ES-I3 (cell line): ENCODE data around the gene FAM111B.
"Not testable (repeated sequence)": the region's sequence is repeated elsewhere in the genome, so short reads cannot be mapped to it uniquely, and the experiment has no call there.

Experiments
- H3K36me3 ChIP-seq: 2 replicates; pipeline ENCODE4 v1.6.1; 2013; ENCODE audit warnings: mild to moderate bottlenecking, low read length, control low read depth, moderate library complexity; ENCODE audit not compliant: insufficient read depth
- H3K4me1 ChIP-seq: 2 replicates; pipeline ENCODE4 v1.6.1; 2013; ENCODE audit warnings: mild to moderate bottlenecking, control low read depth, low read length; ENCODE audit not compliant: insufficient read depth
- H3K9ac ChIP-seq: 2 replicates; pipeline ENCODE4 v1.6.1; 2013; ENCODE audit warnings: low read depth, mild to moderate bottlenecking, low read length, moderate library complexity
- H3K9me3 ChIP-seq: 2 replicates; pipeline ENCODE4 v1.6.1; 2013; ENCODE audit warnings: mild to moderate bottlenecking, low read length, moderate library complexity; ENCODE audit not compliant: control insufficient read depth, insufficient read depth

FAM111B gene

GRCh38 chr11:59135648-59136461, 28.8 kb downstream of the FAM111B start:
- Histone ChIP-seq H3K9me3 (no peaks in the 10 kb centered on the region; the same call in none of the 2 replicates), H3K4me1 (no peaks in the 10 kb centered on the region), H3K9ac (no peak overlapping the region), H3K36me3 (no peaks in the 10 kb centered on the region)

DNA sequence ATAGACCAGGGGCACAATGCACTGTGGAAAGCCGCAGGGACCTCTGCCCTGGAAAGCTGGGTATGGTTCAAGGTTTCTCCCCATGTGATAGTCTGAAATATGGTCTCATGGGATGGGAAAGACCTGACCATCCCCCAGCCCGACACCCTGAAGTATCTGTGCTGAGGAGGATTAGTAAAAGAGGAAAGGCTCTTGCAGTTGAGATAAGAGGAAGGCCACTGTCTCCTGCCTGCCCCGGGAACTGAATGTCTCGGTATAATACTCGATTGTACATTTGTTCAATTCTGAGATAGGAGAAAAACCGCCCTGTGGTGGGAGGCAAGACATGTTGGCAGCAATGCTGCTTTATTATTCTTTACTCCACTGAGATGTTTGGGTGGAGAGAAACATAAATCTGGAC, 29.5 kb downstream of the FAM111B start:
- not testable (repeated sequence) for H3K4me1 ChIP-seq, H3K9ac ChIP-seq, H3K9me3 ChIP-seq, H3K36me3 ChIP-seq

GRCh38 chr11:59137190-59137589, 30.2 kb downstream of the FAM111B start:
- H3K9me3 ChIP-seq: no peaks in the 10 kb centered on the region; the same call in 1 of the 2 replicates
- H3K36me3 ChIP-seq: no peaks in the 10 kb centered on the region
- H3K9ac ChIP-seq: no peak overlapping the region
- H3K4me1 ChIP-seq: no peaks in the 10 kb centered on the region

DNA sequence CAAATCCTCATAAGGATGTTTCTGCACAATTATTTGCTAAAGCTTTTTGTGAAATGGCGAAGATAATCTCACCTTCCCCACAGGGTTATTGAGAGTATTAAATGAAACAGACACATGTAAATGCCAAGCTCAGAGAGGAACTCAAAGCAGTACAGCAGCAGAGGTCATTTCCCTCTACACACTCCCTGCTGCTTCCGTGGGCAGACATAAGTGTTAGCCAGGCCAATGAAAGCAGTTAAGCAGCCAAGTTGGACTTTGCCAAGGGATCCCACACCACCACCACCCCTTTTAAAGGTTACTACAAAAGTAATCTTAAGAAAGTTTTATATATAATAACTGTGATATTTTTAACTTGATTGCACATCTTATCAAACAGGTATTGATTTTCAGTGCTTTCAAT, 31.6 kb downstream of the FAM111B start:
- no peaks in the 10 kb centered on the region for H3K4me1 ChIP-seq
- no peaks in the 10 kb centered on the region for H3K36me3 ChIP-seq
- no peak overlapping the region for H3K9ac ChIP-seq
- no peaks in the 10 kb centered on the region; the same call in 1 of the 2 replicates for H3K9me3 ChIP-seq

DNA sequence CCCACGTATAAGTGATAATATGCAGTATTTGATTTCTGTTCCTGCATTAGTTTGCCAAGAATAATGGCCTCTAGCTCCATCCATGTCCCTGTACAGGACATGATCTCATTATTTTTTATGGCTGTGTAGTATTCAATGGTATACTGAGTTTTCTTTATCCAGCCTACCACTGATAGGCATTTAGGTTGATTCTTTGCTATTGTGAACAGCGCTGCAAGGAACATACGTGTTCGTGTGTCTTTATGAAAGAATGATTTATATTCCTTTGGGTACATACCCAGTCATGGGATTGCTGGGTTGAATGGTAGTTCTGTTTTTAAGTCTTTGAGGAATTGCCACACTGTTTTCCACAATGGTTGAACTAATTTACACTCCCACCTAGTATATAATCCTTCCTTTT, 34.2 kb downstream of the FAM111B start:
- no peak overlapping the region for H3K9ac ChIP-seq
- no peaks in the 10 kb centered on the region for H3K36me3 ChIP-seq
- no peaks in the 10 kb centered on the region for H3K4me1 ChIP-seq
- no peaks in the 10 kb centered on the region; the same call in 1 of the 2 replicates for H3K9me3 ChIP-seq

GRCh38 chr11:59141673-59142460, 34.8 kb downstream of the FAM111B start:
- no peaks in the 10 kb centered on the region for H3K36me3 ChIP-seq
- peak overlapping the region; percentile 77 for H3K9ac ChIP-seq
- H3K9me3 ChIP-seq: no peaks in the 10 kb centered on the region; the same call in 1 of the 2 replicates
- no peaks in the 10 kb centered on the region for H3K4me1 ChIP-seq

- Histone ChIP-seq H3K9ac (peak within 1 kb of the TSS; percentile 77), H3K36me3 (no peaks in the 10 kb centered on the region), H3K9me3 (no peaks in the 10 kb centered on the region), H3K4me1 (no peaks in the 10 kb centered on the region)
Observed at GRCh38 chr11:59142530-59143507, 35.8 kb downstream of the FAM111B start, which contains the start of gene FAM111A. FAM111A (plus strand) TSS chr11:59142856; CDS start chr11:59148873, 6,017 bp downstream.

GRCh38 chr11:59144096-59144495, 37.1 kb downstream of the FAM111B start:
- no peaks in the 10 kb centered on the region for H3K36me3 ChIP-seq
- H3K9ac ChIP-seq: peak overlapping the region; percentile 50; the same call in 1 of the 2 replicates
- no peaks in the 10 kb centered on the region for H3K4me1 ChIP-seq
- no peaks in the 10 kb centered on the region for H3K9me3 ChIP-seq

DNA sequence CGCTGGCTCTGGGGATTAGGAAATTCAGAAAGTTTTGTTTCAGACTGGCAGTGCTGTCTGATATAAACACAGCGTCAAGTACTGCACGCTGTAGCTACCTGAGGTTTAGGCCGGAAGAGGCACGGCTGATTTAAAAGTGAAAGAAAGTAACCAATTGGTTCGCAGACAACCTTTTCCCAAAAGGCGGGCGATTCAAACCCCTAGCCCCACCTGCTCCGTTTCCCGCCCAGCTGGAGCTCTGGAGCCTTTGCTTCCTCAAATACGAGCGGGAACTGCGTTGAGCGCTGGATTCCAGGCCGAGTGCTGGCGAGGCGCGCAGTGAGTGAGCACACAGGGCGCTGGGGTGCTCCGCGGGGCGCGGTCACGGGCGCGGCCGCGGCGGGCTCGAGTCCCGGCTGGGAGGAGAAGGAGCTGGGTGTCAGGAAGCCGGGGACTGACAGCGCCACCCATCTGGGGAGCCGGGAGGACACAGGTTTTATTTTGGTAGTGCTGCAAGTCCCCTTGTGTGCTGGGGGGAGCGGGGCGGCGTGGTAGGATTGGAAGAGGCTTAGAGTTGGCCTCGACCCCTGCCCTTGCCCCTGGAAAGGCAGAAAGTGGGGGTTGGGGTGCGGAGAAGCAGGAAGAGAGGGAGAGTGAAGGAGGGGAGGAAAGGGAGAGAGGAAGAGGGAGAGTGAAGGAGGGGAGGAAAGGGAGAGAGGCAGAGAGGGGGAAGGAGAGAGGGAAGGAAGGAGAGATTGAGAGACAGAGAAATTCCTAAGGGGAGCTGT, 37.7 kb downstream of the FAM111B start:
- Histone ChIP-seq H3K9me3 (no peaks in the 10 kb centered on the region), H3K9ac (peak overlapping the region; percentile 50), H3K4me1 (no peaks in the 10 kb centered on the region), H3K36me3 (no peaks in the 10 kb centered on the region)

DNA sequence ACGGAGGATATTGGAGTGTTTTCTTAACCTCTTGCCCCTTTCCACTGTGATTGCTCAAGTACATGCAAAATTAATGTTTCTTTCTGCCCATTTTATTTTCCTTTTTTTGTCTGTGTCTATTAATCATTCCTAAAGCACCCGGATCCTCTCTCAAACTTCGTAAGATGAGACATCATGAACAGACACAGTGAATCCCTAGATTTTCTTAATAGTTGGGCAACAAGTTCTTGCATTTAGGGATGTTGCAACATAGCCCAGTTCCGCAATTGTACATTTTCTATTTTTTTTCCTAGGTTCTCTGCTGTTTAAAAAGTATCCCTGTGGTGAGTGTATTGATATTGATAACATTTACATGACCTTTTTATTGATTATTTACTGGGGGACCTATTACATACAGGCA, 38.5 kb downstream of the FAM111B start:
- 0 out of 2 replicates have a peak overlapping the region, but pooled peaks have one; percentile 50 for H3K9ac ChIP-seq
- H3K9me3 ChIP-seq: no peaks in the 10 kb centered on the region
- H3K4me1 ChIP-seq: no peaks in the 10 kb centered on the region
- H3K36me3 ChIP-seq: no peaks in the 10 kb centered on the region

DNA sequence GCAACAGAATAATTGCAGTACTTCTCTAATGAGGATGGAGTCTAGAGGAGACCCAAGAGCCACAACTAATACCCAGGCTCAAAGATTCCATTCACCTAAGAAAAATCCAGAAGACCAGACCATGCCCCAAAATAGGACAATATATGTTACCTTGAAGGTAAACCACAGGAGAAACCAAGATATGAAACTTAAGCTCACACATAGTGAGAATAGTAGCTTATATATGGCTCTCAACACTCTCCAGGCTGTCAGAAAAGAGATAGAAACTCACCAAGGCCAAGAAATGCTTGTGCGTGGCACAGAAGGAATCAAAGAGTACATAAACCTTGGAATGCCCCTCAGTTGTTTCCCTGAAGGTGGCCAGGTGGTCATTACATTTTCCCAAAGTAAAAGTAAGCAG, 44.7 kb downstream of the FAM111B start:
- Histone ChIP-seq H3K4me1 (no peaks in the 10 kb centered on the region), H3K9ac (no peak overlapping the region), H3K9me3 (no peaks in the 10 kb centered on the region), H3K36me3 (no peaks in the 10 kb centered on the region)

DNA sequence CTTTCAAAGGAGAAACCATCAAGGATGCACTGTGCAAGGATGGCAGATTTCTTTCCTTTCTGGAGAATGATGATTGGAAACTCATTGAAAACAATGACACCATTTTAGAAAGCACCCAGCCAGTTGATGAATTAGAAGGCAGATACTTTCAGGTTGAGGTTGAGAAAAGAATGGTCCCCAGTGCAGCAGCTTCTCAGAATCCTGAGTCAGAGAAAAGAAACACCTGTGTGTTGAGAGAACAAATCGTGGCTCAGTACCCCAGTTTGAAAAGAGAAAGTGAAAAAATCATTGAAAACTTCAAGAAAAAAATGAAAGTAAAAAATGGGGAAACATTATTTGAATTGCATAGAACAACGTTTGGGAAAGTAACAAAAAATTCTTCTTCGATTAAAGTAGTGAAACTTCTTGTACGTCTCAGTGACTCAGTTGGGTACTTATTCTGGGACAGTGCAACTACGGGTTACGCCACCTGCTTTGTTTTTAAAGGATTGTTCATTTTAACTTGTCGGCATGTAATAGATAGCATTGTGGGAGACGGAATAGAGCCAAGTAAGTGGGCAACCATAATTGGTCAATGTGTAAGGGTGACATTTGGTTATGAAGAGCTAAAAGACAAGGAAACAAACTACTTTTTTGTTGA, 45.4 kb downstream of the FAM111B start:
- Histone ChIP-seq H3K4me1 (no peaks in the 10 kb centered on the region), H3K36me3 (no peaks in the 10 kb centered on the region), H3K9ac (no peak overlapping the region), H3K9me3 (no peaks in the 10 kb centered on the region)

GRCh38 chr11:59154610-59155009, 47.6 kb downstream of the FAM111B start:
- H3K36me3 ChIP-seq: no peaks in the 10 kb centered on the region
- H3K9ac ChIP-seq: no peak overlapping the region
- H3K4me1 ChIP-seq: no peaks in the 10 kb centered on the region
- H3K9me3 ChIP-seq: no peaks in the 10 kb centered on the region
